Stomach smooth muscle (tissue), 2 donors: ENCODE data around the gene STAT5B.

Experiments used
- H3K27ac ChIP-seq: one replicate; pipeline ENCODE4 v1.7.0; 2013; ENCODE audit warnings: mild to moderate bottlenecking, low read length, inconsistent platforms
- H3K27me3 ChIP-seq, 2 donors: one replicate each; pipeline ENCODE4 v1.7.0; 2013; ENCODE audit warnings: low read length in 2 of 2; ENCODE audit not compliant: insufficient read depth in 2 of 2, control insufficient read depth in 1 of 2
- H3K36me3 ChIP-seq, 2 donors: one replicate each; pipeline ENCODE4 v1.7.0; 2013; ENCODE audit warnings: low read length in 2 of 2; ENCODE audit not compliant: control insufficient read depth in 2 of 2, insufficient read depth in 2 of 2
- H3K4me1 ChIP-seq: one replicate; pipeline ENCODE4 v1.7.0; 2013; ENCODE audit warnings: low read length; ENCODE audit not compliant: control insufficient read depth, insufficient read depth
- H3K4me3 ChIP-seq, 2 donors: one replicate each; pipeline ENCODE4 v1.7.0; 2013; ENCODE audit warnings: low read length in 2 of 2
- H3K9ac ChIP-seq, 2 donors: one replicate each; pipeline ENCODE4 v1.7.0; 2013; ENCODE audit warnings: low read length in 2 of 2, mild to moderate bottlenecking in 1 of 2
- H3K9me3 ChIP-seq, 2 donors: one replicate each; pipeline ENCODE4 v1.7.0; 2013; ENCODE audit warnings: low read length in 2 of 2; ENCODE audit not compliant: control insufficient read depth in 2 of 2
- donor health status: healthy.
- donor health status: Pancreatic carcinoma.

Gene STAT5B

DNA sequence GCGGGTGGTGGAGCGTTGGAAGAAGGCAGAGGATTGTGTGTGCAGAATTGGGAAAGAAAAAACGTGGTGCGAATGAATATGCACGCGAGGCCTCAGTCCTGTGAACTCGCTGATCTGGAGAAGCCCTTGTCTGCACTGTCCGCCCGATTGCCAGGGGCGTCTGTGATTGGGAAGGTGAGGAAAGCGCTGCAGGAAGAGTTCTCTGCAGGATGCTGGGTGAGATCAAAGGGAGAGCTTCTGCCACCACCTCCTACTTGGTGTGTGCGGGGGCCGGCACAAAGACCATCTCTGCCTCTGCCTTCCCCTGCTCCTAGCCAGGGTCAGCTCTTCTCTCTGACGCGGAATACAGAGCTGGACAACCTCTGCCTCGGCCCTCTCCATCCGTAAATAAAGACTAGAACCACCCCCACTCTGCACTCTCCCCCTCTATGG, 120.6 kb downstream of the STAT5B start:
- Histone ChIP-seq H3K27ac (no peak overlapping the region), H3K9me3 (peaks cover 0 to 8% of the 10 kb centered on the region in 2 donors), H3K9ac (no peak overlapping the region), H3K4me1 (peaks cover 17% of the 10 kb centered on the region), H3K4me3 (peak overlapping the region; percentile 60 to 99), H3K36me3 (peaks cover 0 to 3% of the 10 kb centered on the region in 2 donors), H3K27me3 (no peaks in the 10 kb centered on the region)

DNA sequence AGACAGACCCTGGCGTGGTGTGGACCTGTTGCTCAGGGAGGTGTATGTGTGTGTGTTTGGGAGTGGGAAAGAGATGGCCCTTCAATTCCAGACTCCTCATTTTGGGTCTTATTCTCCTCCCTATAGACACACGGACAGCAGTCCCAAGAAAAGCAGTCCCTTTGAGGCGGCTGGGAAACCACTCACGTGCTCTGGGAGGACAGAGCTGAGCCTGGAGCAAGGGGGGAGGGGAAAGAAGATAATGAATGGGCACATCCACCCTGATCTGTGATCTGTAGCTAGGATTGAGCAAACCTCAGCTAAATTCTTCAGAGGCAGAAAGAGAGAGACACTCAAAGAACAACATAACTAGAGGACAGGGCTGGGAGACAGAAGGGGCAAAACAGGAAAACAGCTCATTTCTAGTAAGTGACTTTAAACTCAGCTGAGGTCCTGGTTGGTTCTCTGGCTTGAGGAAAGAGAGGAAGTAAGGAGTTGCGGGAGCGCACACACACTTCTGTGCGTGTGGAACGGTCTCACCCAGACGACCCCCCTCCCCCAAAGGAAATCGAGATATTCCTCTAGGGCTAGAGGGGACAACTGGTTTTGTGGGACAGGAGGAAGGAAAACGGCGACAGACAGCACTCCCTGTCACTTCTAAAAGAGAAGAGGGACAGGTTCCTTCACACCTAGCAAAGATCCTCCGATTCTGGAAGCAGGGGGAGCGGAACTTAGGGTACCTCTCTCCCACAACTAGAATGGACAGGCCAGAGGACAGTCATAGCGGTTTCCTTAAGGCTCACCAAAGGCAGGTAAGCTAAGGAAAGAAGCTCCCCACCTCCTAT, 122.1 kb downstream of the STAT5B start:
- H3K27ac ChIP-seq: peak overlapping the region; percentile 78
- H3K9ac ChIP-seq: peak overlapping the region; percentile 93 to 98
- peaks cover 0 to 8% of the 10 kb centered on the region in 2 donors for H3K9me3 ChIP-seq
- peaks cover 17% of the 10 kb centered on the region for H3K4me1 ChIP-seq
- H3K36me3 ChIP-seq: peaks cover 0 to 3% of the 10 kb centered on the region in 2 donors
- H3K4me3 ChIP-seq: peak overlapping the region; percentile 93 to 99
- H3K27me3 ChIP-seq: no peaks in the 10 kb centered on the region
